GM23338 (cell line): ENCODE results near the gene NUDT5.
A peak's percentile ranks its signal among the peaks of the same experiment; 100 is the strongest.

Experiments used
- CTCF ChIP-seq, 2 experiments: fragments of 200-600 bp in 1 of 2; sonication (generic) in 1 of 2; conservative IDR thresholded peaks; 2 replicates each; pipeline versions ENCODE4 v1.5.1 to v1.6.1; 2016 to 2017; ENCODE audit warnings: antibody characterized with exemption in 2 of 2, low read depth in 2 of 2, mild to moderate bottlenecking in 2 of 2, moderate library complexity in 1 of 2
- JUNB ChIP-seq: IDR thresholded peaks from one replicate; pipeline ENCODE4 v1.6.1; 2016; ENCODE audit warnings: antibody characterized with exemption; ENCODE audit not compliant: unreplicated experiment
- POLR2AphosphoS5 ChIP-seq: IDR thresholded peaks from 2 replicates; pipeline ENCODE4 v1.6.1; 2016; ENCODE audit warnings: antibody characterized with exemption, low read depth
- REST ChIP-seq: IDR thresholded peaks from one replicate; pipeline ENCODE4 v1.6.1; 2018; ENCODE audit warnings: antibody characterized with exemption; ENCODE audit not compliant: unreplicated experiment

GRCh38 chr10:12195603-12196506 lies at the start of gene NUDT5, which contains the start of gene CDC123:
- TF ChIP-seq JUNB (no peak), CTCF (conservative IDR thresholded peaks at IDR 0.05; ENCODE audit: low read depth in 2 of 2) (no peak), REST (no peak), POLR2AphosphoS5 (peak; percentile 84)
